GM23338 (cell line): ENCODE measurements around the gene AMPH.

Experiments used
- CREB1 ChIP-seq: fragments of 250-450 bp; sonication (Bioruptor Pico); IDR thresholded peaks from 2 replicates; pipeline ENCODE4 v1.5.0; 2020; ENCODE audit warnings: low read depth, mild to moderate bottlenecking, moderate library complexity
- EZH2 ChIP-seq: fragments of 200-600 bp; sonication (generic); IDR thresholded peaks from one replicate; pipeline ENCODE4 v1.8.0; 2017; ENCODE audit warnings: antibody characterized with exemption, mild to moderate bottlenecking, low read depth; ENCODE audit not compliant: unreplicated experiment
- EZH2phosphoT487 ChIP-seq: fragments of 200-600 bp; sonication (generic); IDR thresholded peaks from one replicate; pipeline ENCODE4 v1.8.1; 2018; ENCODE audit warnings: antibody characterized with exemption; ENCODE audit not compliant: unreplicated experiment
- JUNB ChIP-seq: IDR thresholded peaks from one replicate; pipeline ENCODE4 v1.6.1; 2016; ENCODE audit warnings: antibody characterized with exemption; ENCODE audit not compliant: unreplicated experiment
- NANOG ChIP-seq: IDR thresholded peaks from 2 replicates; pipeline ENCODE4 v1.6.1; 2016; ENCODE audit warnings: antibody characterized with exemption, borderline replicate concordance
- POLR2AphosphoS5 ChIP-seq: IDR thresholded peaks from 2 replicates; pipeline ENCODE4 v1.6.1; 2016; ENCODE audit warnings: antibody characterized with exemption, low read depth
- TF ChIP-seq, protein P1 (sequence below), 2 experiments: fragments of 200-600 bp in 1 of 2; sonication (generic) in 1 of 2; conservative IDR thresholded peaks; 2 replicates each; pipeline versions ENCODE4 v1.5.1 to v1.6.1; 2016 to 2017; ENCODE audit warnings: antibody characterized with exemption in 2 of 2, low read depth in 2 of 2, mild to moderate bottlenecking in 2 of 2, moderate library complexity in 1 of 2
- TF ChIP-seq, protein P2 (sequence below): IDR thresholded peaks from 2 replicates; pipeline ENCODE4 v1.6.1; 2016; ENCODE audit warnings: antibody characterized with exemption

DNA sequence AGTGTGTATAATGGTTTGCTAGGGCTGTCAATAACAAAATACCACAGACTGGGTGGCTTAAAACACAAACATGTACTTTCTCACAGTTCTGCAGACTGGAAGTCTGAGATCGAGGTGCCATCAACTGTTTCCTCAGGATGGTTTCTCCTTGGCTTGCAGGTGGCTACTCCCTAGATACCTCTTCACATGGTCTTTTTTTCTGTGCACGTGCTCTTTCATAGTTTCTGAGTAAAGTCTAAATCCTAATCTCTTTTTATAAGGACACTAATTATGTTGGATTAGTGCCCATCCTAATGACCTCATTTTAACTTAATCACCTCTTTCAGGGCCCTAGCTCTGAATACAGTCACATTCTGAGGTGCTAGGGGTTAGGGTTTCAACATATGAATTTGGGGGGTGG lies 65.9 kb downstream of the AMPH start:
- no peak for TF ChIP-seq POLR2AphosphoS5
- TF ChIP-seq, protein P1, sequence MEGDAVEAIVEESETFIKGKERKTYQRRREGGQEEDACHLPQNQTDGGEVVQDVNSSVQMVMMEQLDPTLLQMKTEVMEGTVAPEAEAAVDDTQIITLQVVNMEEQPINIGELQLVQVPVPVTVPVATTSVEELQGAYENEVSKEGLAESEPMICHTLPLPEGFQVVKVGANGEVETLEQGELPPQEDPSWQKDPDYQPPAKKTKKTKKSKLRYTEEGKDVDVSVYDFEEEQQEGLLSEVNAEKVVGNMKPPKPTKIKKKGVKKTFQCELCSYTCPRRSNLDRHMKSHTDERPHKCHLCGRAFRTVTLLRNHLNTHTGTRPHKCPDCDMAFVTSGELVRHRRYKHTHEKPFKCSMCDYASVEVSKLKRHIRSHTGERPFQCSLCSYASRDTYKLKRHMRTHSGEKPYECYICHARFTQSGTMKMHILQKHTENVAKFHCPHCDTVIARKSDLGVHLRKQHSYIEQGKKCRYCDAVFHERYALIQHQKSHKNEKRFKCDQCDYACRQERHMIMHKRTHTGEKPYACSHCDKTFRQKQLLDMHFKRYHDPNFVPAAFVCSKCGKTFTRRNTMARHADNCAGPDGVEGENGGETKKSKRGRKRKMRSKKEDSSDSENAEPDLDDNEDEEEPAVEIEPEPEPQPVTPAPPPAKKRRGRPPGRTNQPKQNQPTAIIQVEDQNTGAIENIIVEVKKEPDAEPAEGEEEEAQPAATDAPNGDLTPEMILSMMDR (conservative IDR thresholded peaks at IDR 0.05; ENCODE audit: low read depth in 2 of 2), result no peak
- no peak for TF ChIP-seq EZH2phosphoT487
- no peak for TF ChIP-seq JUNB
- no peak for TF ChIP-seq NANOG
- no peak for TF ChIP-seq EZH2
- TF ChIP-seq, protein P2, sequence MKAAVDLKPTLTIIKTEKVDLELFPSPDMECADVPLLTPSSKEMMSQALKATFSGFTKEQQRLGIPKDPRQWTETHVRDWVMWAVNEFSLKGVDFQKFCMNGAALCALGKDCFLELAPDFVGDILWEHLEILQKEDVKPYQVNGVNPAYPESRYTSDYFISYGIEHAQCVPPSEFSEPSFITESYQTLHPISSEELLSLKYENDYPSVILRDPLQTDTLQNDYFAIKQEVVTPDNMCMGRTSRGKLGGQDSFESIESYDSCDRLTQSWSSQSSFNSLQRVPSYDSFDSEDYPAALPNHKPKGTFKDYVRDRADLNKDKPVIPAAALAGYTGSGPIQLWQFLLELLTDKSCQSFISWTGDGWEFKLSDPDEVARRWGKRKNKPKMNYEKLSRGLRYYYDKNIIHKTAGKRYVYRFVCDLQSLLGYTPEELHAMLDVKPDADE, result no peak
- no peak for TF ChIP-seq CREB1
